Glomerular visceral epithelial cell (primary cell): ENCODE measurements around the gene MIPOL1.
"Not testable (repeated sequence)": the region's sequence is repeated elsewhere in the genome, so short reads cannot be mapped to it uniquely, and the experiment has no call there.

Experiments used
- DNase-seq: peaks from one replicate; pipeline ENCODE4 v3.0.0-alpha.2; 2016; ENCODE audit errors: extremely low spot score

Gene MIPOL1

GRCh38 chr14:37546621-37547447 lies 349.1 kb downstream of the MIPOL1 start:
- DNase-seq, result no peak

GRCh38 chr14:37550511-37550910 lies 352.8 kb downstream of the MIPOL1 start:
- no peak for DNase-seq

GRCh38 chr14:37551119-37551518 lies 353.4 kb downstream of the MIPOL1 start:
- DNase-seq, result no peak

GRCh38 chr14:37553935-37554550 lies 356.3 kb downstream of the MIPOL1 start:
- DNase-seq, result no peak

GRCh38 chr14:37555596-37555995 lies 357.9 kb downstream of the MIPOL1 start:
- not testable (repeated sequence) for DNase-seq

- DNase-seq, result no peak
Measured at GRCh38 chr14:37558740-37559139, 361.0 kb downstream of the MIPOL1 start.

GRCh38 chr14:37559386-37559785 lies 361.6 kb downstream of the MIPOL1 start:
- no peak for DNase-seq

GRCh38 chr14:37563189-37563588 lies 365.5 kb downstream of the MIPOL1 start:
- DNase-seq, result no peak

- no peak for DNase-seq
Measured at GRCh38 chr14:37565550-37565949, 367.8 kb downstream of the MIPOL1 start.

GRCh38 chr14:37566811-37567371 lies 369.2 kb downstream of the MIPOL1 start:
- DNase-seq, result no peak

GRCh38 chr14:37569729-37570128 lies 372.0 kb downstream of the MIPOL1 start:
- no peak for DNase-seq

- no peak for DNase-seq
Measured at GRCh38 chr14:37571391-37571790, 373.7 kb downstream of the MIPOL1 start.

GRCh38 chr14:37573356-37573755 lies 375.6 kb downstream of the MIPOL1 start:
- DNase-seq, result no peak

GRCh38 chr14:37579274-37579673 lies 381.5 kb downstream of the MIPOL1 start:
- DNase-seq, result no peak

- no peak for DNase-seq
Measured at GRCh38 chr14:37580146-37580545, 382.4 kb downstream of the MIPOL1 start.

- DNase-seq, result no peak
Measured at GRCh38 chr14:37583358-37584210, 385.8 kb downstream of the MIPOL1 start.

GRCh38 chr14:37584211-37585100 lies 386.7 kb downstream of the MIPOL1 start:
- no peak for DNase-seq

- DNase-seq, result no peak
Measured at GRCh38 chr14:37585101-37585511, 387.4 kb downstream of the MIPOL1 start.

- no peak for DNase-seq
Measured at GRCh38 chr14:37585971-37586796, 388.4 kb downstream of the MIPOL1 start.

- DNase-seq, result no peak
Measured at GRCh38 chr14:37586797-37587130, 389.0 kb downstream of the MIPOL1 start.
